GM18526 (cell line): ENCODE data around the gene ZNF469.

Source experiments
- POLR2A ChIP-seq: IDR thresholded peaks from 3 replicates; pipeline ENCODE4 v1.6.1; 2011; ENCODE audit not compliant: insufficient read length; ENCODE audit errors: extremely low read depth

Gene ZNF469

GRCh38 chr16:88413631-88414030, 30.9 kb downstream of the ZNF469 start:
- no peak for TF ChIP-seq POLR2A

DNA sequence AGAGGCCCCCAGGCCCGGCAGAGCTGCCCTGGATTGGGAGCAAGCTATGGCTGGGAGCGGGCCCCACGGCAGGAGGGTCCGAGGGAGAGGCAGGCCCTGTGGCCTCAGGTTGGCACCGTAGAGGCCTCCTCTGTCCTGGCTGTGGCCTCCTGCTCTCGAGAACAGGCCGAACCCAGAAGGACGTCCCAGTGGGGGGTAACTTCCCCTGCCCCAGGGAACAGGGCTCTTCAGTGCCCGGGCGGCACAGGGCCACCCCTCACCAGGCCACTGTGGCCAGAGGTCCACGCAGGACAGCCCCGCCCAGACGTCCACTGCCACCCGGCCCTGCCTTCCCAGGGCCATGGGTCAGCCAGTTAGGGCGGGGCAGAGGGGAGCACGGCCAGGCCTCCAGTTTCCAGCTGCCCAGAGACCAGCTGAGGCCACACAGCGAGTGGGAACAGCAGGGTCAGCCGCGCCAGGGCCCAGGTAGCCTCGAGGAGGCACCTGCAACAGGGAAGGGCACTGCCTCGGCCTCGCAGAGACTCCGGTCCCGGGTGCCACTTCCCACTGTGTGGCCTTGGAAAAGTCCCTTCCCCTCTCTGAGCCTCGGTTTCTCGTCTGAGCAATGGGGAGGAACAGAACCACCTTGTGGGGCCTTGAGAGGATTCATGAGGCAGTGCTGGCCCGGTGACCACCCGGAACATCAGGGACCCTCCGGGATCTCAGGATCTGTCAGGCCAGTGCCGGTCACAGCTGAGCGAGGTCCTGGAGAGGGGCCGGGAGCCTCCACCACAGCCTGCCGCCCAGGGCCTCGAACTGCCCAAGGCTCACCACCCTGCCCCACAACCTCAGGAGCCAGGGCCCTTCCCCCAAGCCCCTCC, 32.0 kb downstream of the ZNF469 start:
- no peak for TF ChIP-seq POLR2A

GRCh38 chr16:88415381-88415705, 32.6 kb downstream of the ZNF469 start:
- no peak for TF ChIP-seq POLR2A

GRCh38 chr16:88415713-88416323, 33.1 kb downstream of the ZNF469 start:
- TF ChIP-seq POLR2A, result no peak

DNA sequence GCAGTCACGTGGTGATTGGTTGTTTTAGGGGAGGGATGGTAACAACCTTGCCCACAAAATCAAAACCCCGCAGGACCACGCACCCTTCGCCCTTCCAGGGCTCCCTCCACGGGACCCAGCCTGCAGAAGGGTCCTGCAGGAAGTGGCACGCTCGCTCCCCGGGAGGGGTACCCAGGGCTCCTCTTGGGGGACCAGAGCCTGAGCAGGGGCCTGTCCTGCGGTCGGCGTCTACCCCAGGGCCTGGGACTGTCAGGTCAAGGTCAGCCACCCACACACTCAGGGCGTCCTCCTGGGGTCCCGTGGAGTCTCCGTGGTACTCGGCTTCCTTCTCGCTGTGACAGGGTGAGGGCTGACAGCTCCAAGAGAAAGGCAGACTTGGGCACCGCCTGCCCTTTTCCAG, 33.9 kb downstream of the ZNF469 start:
- TF ChIP-seq POLR2A, result no peak

DNA sequence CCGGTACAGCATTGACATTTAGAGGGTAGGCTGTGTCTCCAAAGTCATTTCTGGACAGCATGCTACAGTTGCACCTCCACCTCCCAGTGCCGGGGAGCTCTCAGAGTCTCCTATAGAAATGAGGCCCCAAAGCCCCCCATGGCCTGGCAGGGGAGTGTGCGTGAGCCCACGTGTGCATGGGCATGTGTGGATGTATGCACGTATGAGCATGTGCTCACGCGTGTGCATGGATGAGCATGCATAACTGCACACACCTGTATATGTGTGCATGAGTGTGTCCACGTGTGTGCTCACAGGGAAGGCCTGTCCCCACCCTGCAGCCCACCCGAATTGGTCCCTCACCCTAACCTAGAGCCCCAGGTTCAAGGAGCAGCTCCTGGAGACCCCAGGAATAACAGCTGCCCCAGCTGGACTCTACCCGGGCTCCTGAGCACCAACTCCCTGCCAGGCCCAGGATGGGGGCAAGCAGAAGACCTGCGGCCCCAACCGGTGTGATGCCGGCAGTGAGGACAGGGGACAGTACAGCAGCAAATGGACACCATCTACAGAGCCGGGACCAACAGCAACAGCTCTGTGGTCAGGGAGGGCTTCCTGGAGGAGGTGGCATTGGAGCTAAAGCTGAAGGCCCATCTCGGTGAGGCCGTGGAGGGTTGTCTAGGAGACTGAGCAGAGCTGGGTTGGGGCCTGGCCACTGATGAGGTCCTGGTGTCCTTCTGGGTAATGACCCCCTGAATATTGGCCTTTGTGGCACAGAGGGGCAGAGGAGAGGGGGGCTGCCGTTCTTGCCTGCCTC, 35.1 kb downstream of the ZNF469 start:
- no peak for TF ChIP-seq POLR2A

DNA sequence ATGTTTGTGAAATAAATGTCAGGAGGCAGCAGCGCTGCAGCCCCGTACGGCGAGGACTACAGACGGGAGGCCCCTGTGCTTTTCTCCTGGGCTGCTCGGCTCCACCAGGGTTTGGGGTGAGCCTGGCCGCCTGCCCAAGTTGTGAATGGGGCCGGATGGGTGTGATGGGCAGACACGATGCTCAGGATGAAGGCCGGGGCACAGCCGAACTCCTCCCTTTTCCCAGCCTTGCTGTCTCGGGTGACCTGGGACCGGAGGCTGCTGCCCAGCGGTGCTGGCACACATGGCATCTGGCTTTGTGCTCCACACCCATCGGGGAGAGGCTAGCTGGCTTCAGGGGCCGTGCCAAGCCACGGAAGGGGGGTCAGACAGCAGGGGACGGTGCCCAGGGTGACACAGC, 36.1 kb downstream of the ZNF469 start:
- TF ChIP-seq POLR2A, result no peak

GRCh38 chr16:88419790-88420189, 37.0 kb downstream of the ZNF469 start:
- no peak for TF ChIP-seq POLR2A

DNA sequence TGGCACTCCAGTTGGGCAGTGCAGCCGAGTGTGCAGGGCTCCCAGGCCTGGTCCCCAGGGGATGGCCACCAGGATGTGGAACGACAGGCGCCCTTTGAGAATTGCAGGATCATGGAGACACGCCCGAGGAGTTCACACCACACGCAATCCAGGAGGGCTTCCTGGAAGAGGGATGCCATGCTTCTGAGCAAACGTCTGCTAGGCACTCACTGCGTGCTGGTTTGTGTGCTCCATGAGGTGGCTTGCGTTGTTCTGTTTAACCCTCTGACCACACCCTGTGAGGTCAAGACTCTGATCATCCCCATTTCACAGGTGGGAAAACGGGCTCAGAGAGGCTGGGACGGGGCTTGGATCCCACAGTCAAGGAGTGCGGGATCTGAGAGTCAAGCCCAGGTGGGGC, 37.7 kb downstream of the ZNF469 start:
- no peak for TF ChIP-seq POLR2A

DNA sequence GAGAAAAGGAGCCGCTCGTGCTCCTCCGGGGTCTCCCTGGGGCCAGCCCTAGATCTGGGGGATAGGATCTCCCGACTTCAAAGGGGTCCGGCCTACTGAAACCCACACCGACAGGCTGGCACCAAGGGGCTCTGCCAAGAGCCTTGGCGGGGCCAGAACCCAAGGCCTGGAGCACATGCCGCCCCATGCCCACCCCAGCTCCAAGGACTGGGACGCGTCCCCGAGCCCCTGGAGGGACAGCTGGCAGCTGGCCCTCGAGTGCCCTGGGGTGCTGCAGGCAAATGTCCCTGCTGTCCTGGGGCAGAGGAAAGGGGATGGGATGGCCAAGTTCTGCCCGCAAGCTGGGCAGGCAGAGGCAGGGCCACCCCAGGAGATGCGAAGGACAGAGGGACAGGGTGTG, 38.5 kb downstream of the ZNF469 start:
- TF ChIP-seq POLR2A, result no peak

DNA sequence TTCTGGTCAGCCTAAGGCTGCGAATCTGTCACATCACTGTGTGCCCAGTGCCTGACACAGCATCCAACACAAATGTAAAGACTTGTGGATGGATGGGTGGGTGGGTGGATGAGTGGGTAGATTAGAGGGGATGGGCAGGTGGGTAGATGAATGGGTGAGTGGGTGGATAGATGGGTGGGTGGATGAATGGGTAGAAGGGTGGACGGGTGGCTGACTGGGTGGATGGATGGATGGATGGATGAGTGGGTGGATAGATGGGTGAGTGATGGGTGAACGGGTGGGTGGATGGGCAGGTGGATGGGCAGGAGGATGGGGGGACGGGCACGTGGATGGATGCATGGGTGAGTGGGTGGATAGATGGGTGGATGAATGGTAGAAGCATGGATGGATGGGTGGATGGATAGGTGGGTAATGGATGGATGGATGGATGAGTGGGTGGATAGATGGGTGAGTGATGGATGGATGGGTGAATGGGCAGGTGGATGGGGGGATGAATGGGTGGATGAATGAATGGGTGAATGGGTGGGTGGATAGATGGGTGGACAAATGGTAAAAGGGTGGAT, 39.2 kb downstream of the ZNF469 start:
- TF ChIP-seq POLR2A, result no peak

DNA sequence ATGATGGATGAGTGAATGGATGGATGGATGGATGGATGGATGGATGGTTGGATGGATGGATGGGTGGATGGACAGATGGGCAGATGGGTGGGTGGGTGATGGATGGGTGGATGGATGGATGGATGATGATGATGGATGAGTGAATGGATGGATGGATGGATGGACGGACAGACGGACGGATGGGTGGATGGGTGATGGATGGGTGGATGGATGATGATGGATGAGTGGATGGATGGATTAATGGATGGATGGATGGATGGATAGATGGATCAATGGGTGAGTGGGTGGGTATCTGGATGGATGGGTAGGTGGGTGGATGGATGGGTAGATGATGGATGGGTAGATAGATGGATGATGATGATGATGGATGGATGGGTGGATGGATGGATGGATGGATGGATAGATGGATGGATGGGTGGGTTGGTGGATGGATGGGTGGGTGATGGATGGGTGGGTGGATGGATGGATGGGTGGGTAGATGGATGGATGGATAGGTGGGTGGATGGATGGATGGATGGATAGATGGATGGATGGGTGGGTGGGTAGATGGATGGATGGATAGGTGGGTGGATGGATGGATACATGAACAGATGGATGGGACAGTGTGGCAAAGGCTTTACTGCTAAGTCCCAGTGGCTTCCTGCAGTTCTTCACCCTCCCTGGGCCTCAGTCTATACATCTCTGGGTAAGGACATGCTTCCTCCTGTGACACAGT, 40.1 kb downstream of the ZNF469 start:
- TF ChIP-seq POLR2A, result no peak

DNA sequence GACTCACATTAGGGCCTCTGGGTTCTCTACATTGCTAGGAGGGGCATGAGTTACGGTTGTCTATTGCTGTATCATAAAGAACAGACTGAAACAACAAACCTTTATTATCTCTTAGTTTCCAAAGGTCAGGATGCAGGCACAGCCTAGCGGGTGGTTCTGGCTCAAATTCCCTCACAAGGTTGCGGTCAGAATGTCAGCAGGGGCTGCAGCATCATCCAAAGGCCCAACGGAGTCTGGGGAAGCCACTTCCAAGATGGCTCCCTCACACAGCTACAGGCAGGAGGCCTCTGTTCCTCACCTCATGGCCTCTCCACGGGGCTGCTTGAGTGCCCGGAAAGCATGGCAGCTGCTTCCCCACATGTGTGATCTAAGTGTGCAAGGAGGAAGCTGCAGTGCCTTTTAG, 40.7 kb downstream of the ZNF469 start:
- TF ChIP-seq POLR2A, result no peak

- TF ChIP-seq POLR2A, result no peak
Measured at GRCh38 chr16:88424587-88425235, 42.0 kb downstream of the ZNF469 start.

GRCh38 chr16:88426018-88426417, 43.3 kb downstream of the ZNF469 start:
- no peak for TF ChIP-seq POLR2A
